Measurements from ENCODE around the gene SKAP2.

The SKAP2 gene

GRCh38 chr7:26723129-26723528, 141.3 kb downstream of the SKAP2 start:
- Histone ChIP-seq H3K36me3 (ENCODE audit: control insufficient read depth, insufficient read depth, low read length) (no peaks in the 10 kb centered on the region), H3K27ac (ENCODE audit: insufficient read depth, low read length, poor library complexity, severe bottlenecking) (no peak overlapping the region), H3K4me3 (ENCODE audit: insufficient read depth, low read depth, low read length, poor library complexity, severe bottlenecking) (no peak overlapping the region), H3K9me3 (ENCODE audit: control insufficient read depth, low read length) (no peaks in the 10 kb centered on the region), H3K27me3 (replicated peaks; ENCODE audit: control insufficient read depth, insufficient read depth, low read length, poor library complexity, severe bottlenecking) (no peaks in the 10 kb centered on the region), H3K4me1 (ENCODE audit: control insufficient read depth, insufficient read depth, low read length, poor library complexity, severe bottlenecking) (no peaks in the 10 kb centered on the region)
- no peak for DNase-seq

- H3K27ac ChIP-seq (ENCODE audit: insufficient read depth, low read length, poor library complexity, severe bottlenecking) = no peak overlapping the region
- no peak for DNase-seq
- no peaks in the 10 kb centered on the region for H3K4me1 ChIP-seq (ENCODE audit: control insufficient read depth, insufficient read depth, low read length, poor library complexity, severe bottlenecking)
- no peaks in the 10 kb centered on the region for H3K27me3 ChIP-seq (replicated peaks; ENCODE audit: control insufficient read depth, insufficient read depth, low read length, poor library complexity, severe bottlenecking)
- no peaks in the 10 kb centered on the region for H3K36me3 ChIP-seq (ENCODE audit: control insufficient read depth, insufficient read depth, low read length)
- H3K4me3 ChIP-seq (ENCODE audit: insufficient read depth, low read depth, low read length, poor library complexity, severe bottlenecking) = no peak overlapping the region
- no peaks in the 10 kb centered on the region for H3K9me3 ChIP-seq (ENCODE audit: control insufficient read depth, low read length)
Observed at GRCh38 chr7:26721450-26721849, 142.9 kb downstream of the SKAP2 start.

DNA sequence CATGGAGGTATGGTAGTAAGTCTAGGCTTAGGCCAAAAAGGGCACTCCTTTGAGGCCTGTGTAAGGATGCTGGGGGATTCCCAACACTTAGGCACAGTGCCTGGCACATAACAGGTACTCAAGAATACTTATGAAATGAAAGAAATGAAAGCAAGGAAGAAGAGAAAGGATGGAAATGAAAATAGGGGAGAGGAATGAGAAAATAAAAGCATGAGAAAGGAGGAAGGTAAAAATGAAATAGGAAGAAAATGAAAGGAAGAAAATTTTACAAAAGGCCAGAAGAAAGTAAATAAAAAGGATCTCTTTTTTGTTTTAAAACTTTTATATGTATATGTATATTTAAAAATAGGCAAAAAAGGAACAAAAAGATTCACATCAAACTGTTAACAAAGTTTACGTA, 146.3 kb downstream of the SKAP2 start:
- H3K4me3 ChIP-seq (ENCODE audit: insufficient read depth, low read depth, low read length, poor library complexity, severe bottlenecking) = no peak overlapping the region
- no peaks in the 10 kb centered on the region for H3K9me3 ChIP-seq (ENCODE audit: control insufficient read depth, low read length)
- no peaks in the 10 kb centered on the region for H3K27me3 ChIP-seq (replicated peaks; ENCODE audit: control insufficient read depth, insufficient read depth, low read length, poor library complexity, severe bottlenecking)
- H3K27ac ChIP-seq (ENCODE audit: insufficient read depth, low read length, poor library complexity, severe bottlenecking) = no peak overlapping the region
- no peaks in the 10 kb centered on the region for H3K36me3 ChIP-seq (ENCODE audit: control insufficient read depth, insufficient read depth, low read length)
- no peaks in the 10 kb centered on the region for H3K4me1 ChIP-seq (ENCODE audit: control insufficient read depth, insufficient read depth, low read length, poor library complexity, severe bottlenecking)
- no peak for DNase-seq

GRCh38 chr7:26714438-26714837, 150.0 kb downstream of the SKAP2 start:
- Histone ChIP-seq H3K27me3 (replicated peaks; ENCODE audit: control insufficient read depth, insufficient read depth, low read length, poor library complexity, severe bottlenecking) (no peaks in the 10 kb centered on the region), H3K27ac (ENCODE audit: insufficient read depth, low read length, poor library complexity, severe bottlenecking) (no peak overlapping the region), H3K36me3 (ENCODE audit: control insufficient read depth, insufficient read depth, low read length) (no peaks in the 10 kb centered on the region), H3K9me3 (ENCODE audit: control insufficient read depth, low read length) (no peaks in the 10 kb centered on the region), H3K4me1 (ENCODE audit: control insufficient read depth, insufficient read depth, low read length, poor library complexity, severe bottlenecking) (no peaks in the 10 kb centered on the region), H3K4me3 (ENCODE audit: insufficient read depth, low read depth, low read length, poor library complexity, severe bottlenecking) (no peak overlapping the region)
- DNase-seq = no peak

DNA sequence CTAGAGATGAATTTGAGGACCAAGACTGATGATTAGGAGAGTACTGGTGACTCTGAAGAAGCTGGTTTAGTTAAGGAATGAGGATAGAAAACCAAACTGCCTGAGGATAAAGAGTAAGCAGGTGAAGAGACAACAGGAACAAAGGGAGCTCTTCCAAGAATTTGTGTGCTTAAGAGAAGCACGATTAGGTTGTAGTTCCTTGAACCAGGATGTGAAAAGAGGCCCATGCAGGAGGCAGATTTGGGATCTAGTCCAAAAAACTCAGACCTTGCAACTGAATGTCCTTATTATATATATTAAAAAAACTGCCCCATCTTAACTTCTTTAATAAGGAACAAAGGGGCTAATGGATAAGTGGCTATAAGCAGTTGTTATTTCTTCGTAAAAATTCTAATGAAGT, 150.4 kb downstream of the SKAP2 start:
- no peak for DNase-seq
- Histone ChIP-seq H3K27ac (ENCODE audit: insufficient read depth, low read length, poor library complexity, severe bottlenecking) (no peak overlapping the region), H3K9me3 (ENCODE audit: control insufficient read depth, low read length) (no peaks in the 10 kb centered on the region), H3K36me3 (ENCODE audit: control insufficient read depth, insufficient read depth, low read length) (no peaks in the 10 kb centered on the region), H3K27me3 (replicated peaks; ENCODE audit: control insufficient read depth, insufficient read depth, low read length, poor library complexity, severe bottlenecking) (no peaks in the 10 kb centered on the region), H3K4me1 (ENCODE audit: control insufficient read depth, insufficient read depth, low read length, poor library complexity, severe bottlenecking) (no peaks in the 10 kb centered on the region), H3K4me3 (ENCODE audit: insufficient read depth, low read depth, low read length, poor library complexity, severe bottlenecking) (no peak overlapping the region)

GRCh38 chr7:26709210-26709990, 155.0 kb downstream of the SKAP2 start:
- Histone ChIP-seq H3K36me3 (ENCODE audit: control insufficient read depth, insufficient read depth, low read length) (no peaks in the 10 kb centered on the region), H3K9me3 (ENCODE audit: control insufficient read depth, low read length) (no peaks in the 10 kb centered on the region), H3K4me3 (ENCODE audit: insufficient read depth, low read depth, low read length, poor library complexity, severe bottlenecking) (no peak overlapping the region), H3K27me3 (replicated peaks; ENCODE audit: control insufficient read depth, insufficient read depth, low read length, poor library complexity, severe bottlenecking) (no peaks in the 10 kb centered on the region), H3K27ac (ENCODE audit: insufficient read depth, low read length, poor library complexity, severe bottlenecking) (no peak overlapping the region), H3K4me1 (ENCODE audit: control insufficient read depth, insufficient read depth, low read length, poor library complexity, severe bottlenecking) (no peaks in the 10 kb centered on the region)
- DNase-seq = no peak

DNA sequence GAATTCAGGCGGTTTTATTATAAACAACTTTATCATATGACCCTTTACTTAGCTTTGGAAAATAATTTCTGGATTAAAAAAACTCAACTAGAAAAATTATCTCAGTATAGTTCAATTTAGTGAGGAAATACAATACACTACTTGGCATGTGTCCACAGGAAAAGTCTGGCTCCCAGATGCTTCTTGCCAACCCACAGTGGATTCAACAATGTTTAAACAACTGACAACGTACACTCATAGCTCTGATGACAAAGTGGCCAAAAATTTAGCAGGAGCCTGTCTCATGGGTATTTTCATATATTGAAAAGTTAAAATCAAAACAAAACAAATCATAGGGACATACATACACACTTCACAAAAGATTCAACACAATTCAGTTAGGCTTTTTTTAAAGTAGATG, 158.8 kb downstream of the SKAP2 start:
- no peak for DNase-seq
- no peaks in the 10 kb centered on the region for H3K9me3 ChIP-seq (ENCODE audit: control insufficient read depth, low read length)
- H3K36me3 ChIP-seq (ENCODE audit: control insufficient read depth, insufficient read depth, low read length) = no peaks in the 10 kb centered on the region
- H3K4me3 ChIP-seq (ENCODE audit: insufficient read depth, low read depth, low read length, poor library complexity, severe bottlenecking) = no peak overlapping the region
- no peak overlapping the region for H3K27ac ChIP-seq (ENCODE audit: insufficient read depth, low read length, poor library complexity, severe bottlenecking)
- H3K4me1 ChIP-seq (ENCODE audit: control insufficient read depth, insufficient read depth, low read length, poor library complexity, severe bottlenecking) = no peaks in the 10 kb centered on the region
- no peaks in the 10 kb centered on the region for H3K27me3 ChIP-seq (replicated peaks; ENCODE audit: control insufficient read depth, insufficient read depth, low read length, poor library complexity, severe bottlenecking)

DNA sequence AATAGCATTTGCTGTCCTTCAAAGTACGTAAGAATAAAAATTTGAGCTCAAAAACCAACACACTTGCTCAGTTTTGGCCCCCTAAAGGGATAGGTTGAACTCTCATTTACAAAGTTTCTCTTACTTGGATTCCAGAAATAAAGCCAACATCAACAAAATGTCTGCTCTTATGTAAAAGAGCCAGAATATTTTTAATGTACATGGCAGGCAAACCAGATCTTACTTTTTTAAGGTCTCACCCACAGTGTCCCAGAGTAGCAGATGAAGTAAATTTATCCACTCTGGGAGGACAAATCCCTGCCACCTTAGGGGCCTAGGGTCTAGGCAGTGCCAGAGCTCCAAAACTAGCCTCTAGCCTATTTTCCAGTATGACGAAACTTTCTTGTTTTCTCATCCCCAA, 159.6 kb downstream of the SKAP2 start:
- no peak for DNase-seq
- H3K27me3 ChIP-seq (replicated peaks; ENCODE audit: control insufficient read depth, insufficient read depth, low read length, poor library complexity, severe bottlenecking) = no peaks in the 10 kb centered on the region
- H3K27ac ChIP-seq (ENCODE audit: insufficient read depth, low read length, poor library complexity, severe bottlenecking) = no peak overlapping the region
- H3K4me1 ChIP-seq (ENCODE audit: control insufficient read depth, insufficient read depth, low read length, poor library complexity, severe bottlenecking) = no peaks in the 10 kb centered on the region
- no peaks in the 10 kb centered on the region for H3K9me3 ChIP-seq (ENCODE audit: control insufficient read depth, low read length)
- H3K36me3 ChIP-seq (ENCODE audit: control insufficient read depth, insufficient read depth, low read length) = no peaks in the 10 kb centered on the region
- no peak overlapping the region for H3K4me3 ChIP-seq (ENCODE audit: insufficient read depth, low read depth, low read length, poor library complexity, severe bottlenecking)

DNA sequence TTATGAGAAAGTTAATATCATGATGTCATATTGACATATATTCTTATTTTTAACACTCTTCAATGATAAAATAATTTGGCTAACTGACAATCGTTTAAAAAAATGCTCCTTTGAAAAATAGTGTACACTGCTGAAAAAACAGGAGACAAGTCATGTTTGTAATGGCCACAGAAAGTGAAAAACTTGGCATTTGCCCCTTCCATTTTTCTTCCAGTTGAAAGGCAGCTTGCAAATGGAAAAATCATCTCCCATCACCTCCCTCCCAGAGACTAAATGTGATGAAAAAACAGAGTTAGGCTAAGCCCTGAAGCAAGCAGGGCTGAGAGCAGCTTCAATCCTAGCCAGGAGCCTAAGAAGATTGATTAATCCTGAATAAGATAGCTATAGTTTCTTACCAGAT, 160.4 kb downstream of the SKAP2 start:
- Histone ChIP-seq H3K9me3 (ENCODE audit: control insufficient read depth, low read length) (no peaks in the 10 kb centered on the region), H3K4me3 (ENCODE audit: insufficient read depth, low read depth, low read length, poor library complexity, severe bottlenecking) (no peak overlapping the region), H3K27ac (ENCODE audit: insufficient read depth, low read length, poor library complexity, severe bottlenecking) (no peak overlapping the region), H3K27me3 (replicated peaks; ENCODE audit: control insufficient read depth, insufficient read depth, low read length, poor library complexity, severe bottlenecking) (no peaks in the 10 kb centered on the region), H3K4me1 (ENCODE audit: control insufficient read depth, insufficient read depth, low read length, poor library complexity, severe bottlenecking) (no peaks in the 10 kb centered on the region), H3K36me3 (ENCODE audit: control insufficient read depth, insufficient read depth, low read length) (no peaks in the 10 kb centered on the region)
- DNase-seq = no peak

- H3K4me3 ChIP-seq (ENCODE audit: insufficient read depth, low read depth, low read length, poor library complexity, severe bottlenecking) = no peak overlapping the region
- H3K9me3 ChIP-seq (ENCODE audit: control insufficient read depth, low read length) = no peaks in the 10 kb centered on the region
- no peaks in the 10 kb centered on the region for H3K4me1 ChIP-seq (ENCODE audit: control insufficient read depth, insufficient read depth, low read length, poor library complexity, severe bottlenecking)
- no peak overlapping the region for H3K27ac ChIP-seq (ENCODE audit: insufficient read depth, low read length, poor library complexity, severe bottlenecking)
- no peak for DNase-seq
- no peaks in the 10 kb centered on the region for H3K36me3 ChIP-seq (ENCODE audit: control insufficient read depth, insufficient read depth, low read length)
- no peaks in the 10 kb centered on the region for H3K27me3 ChIP-seq (replicated peaks; ENCODE audit: control insufficient read depth, insufficient read depth, low read length, poor library complexity, severe bottlenecking)
Observed at GRCh38 chr7:26700893-26701292, 163.5 kb downstream of the SKAP2 start.

Data from effector memory CD4-positive, alpha-beta T cell (primary cell).